ENCODE measurements around the gene ALOX12B.

ALOX12B gene

GRCh38 chr17:8131844-8132441 lies 44.4 kb upstream of the ALOX12B start:
- H3K4me2 ChIP-seq (ENCODE audit: low read length): no peak overlapping the region
- H3K9me3 ChIP-seq (ENCODE audit: low read length): no peaks in the 10 kb centered on the region
- no peaks in the 10 kb centered on the region for H3K36me3 ChIP-seq (ENCODE audit: insufficient read depth, low read length)
- no peaks in the 10 kb centered on the region for H3K9me2 ChIP-seq (ENCODE audit: low read depth, low read length)
- H3F3A ChIP-seq (ENCODE audit: insufficient read depth, low read length): peaks cover 2% of the 10 kb centered on the region
- peaks cover 4% of the 10 kb centered on the region for H3K4me1 ChIP-seq (ENCODE audit: insufficient read depth, low read length, severe bottlenecking)
- no peak for TF ChIP-seq CTCF (IDR thresholded peaks at IDR 0.05; ENCODE audit: low read length)
- no peaks in the 10 kb centered on the region for H4K20me1 ChIP-seq (ENCODE audit: insufficient read depth, low read length)
- no peaks in the 10 kb centered on the region for H3K27me3 ChIP-seq (ENCODE audit: insufficient read depth, low read length)
- H3K27ac ChIP-seq (ENCODE audit: low read depth, low read length, poor library complexity, severe bottlenecking): no peak overlapping the region
- no peaks in the 10 kb centered on the region for H3K79me2 ChIP-seq (ENCODE audit: insufficient read depth, low read length)
- no peak overlapping the region for H3K4me3 ChIP-seq (ENCODE audit: low read depth, low read length, poor library complexity, severe bottlenecking)
- no peak overlapping the region for H2AFZ ChIP-seq (ENCODE audit: low read length)
- no peak overlapping the region for H3K9ac ChIP-seq (ENCODE audit: low read length)

GRCh38 chr17:8128125-8128784 lies 40.7 kb upstream of the ALOX12B start:
- Histone ChIP-seq H3K4me2 (ENCODE audit: low read length) (no peak overlapping the region), H3K9me3 (ENCODE audit: low read length) (no peaks in the 10 kb centered on the region), H3K4me3 (ENCODE audit: low read depth, low read length, poor library complexity, severe bottlenecking) (no peak overlapping the region), H3F3A (ENCODE audit: insufficient read depth, low read length) (peaks cover 5% of the 10 kb centered on the region), H3K4me1 (ENCODE audit: insufficient read depth, low read length, severe bottlenecking) (peaks cover 30% of the 10 kb centered on the region), H3K79me2 (ENCODE audit: insufficient read depth, low read length) (no peaks in the 10 kb centered on the region), H3K27me3 (ENCODE audit: insufficient read depth, low read length) (peaks cover 6% of the 10 kb centered on the region; the same call in 1 of the 2 replicates), H3K27ac (ENCODE audit: low read depth, low read length, poor library complexity, severe bottlenecking) (no peak overlapping the region), H4K20me1 (ENCODE audit: insufficient read depth, low read length) (no peaks in the 10 kb centered on the region), H2AFZ (ENCODE audit: low read length) (no peak overlapping the region), H3K36me3 (ENCODE audit: insufficient read depth, low read length) (no peaks in the 10 kb centered on the region), H3K9me2 (ENCODE audit: low read depth, low read length) (no peaks in the 10 kb centered on the region), H3K9ac (ENCODE audit: low read length) (no peak overlapping the region)
- TF ChIP-seq EZH2 (IDR thresholded peaks at IDR 0.05; ENCODE audit: borderline replicate concordance, low read length) (no peak), CTCF (IDR thresholded peaks at IDR 0.05; ENCODE audit: low read length) (no peak)

GRCh38 chr17:8126491-8127066 lies 39.1 kb upstream of the ALOX12B start:
- Histone ChIP-seq H2AFZ (ENCODE audit: low read length) (no peak overlapping the region), H3K36me3 (ENCODE audit: insufficient read depth, low read length) (no peaks in the 10 kb centered on the region), H3K9ac (ENCODE audit: low read length) (peak overlapping the region; percentile 69), H3K9me2 (ENCODE audit: low read depth, low read length) (no peaks in the 10 kb centered on the region), H3K4me2 (ENCODE audit: low read length) (peak overlapping the region; percentile 88), H3K27me3 (ENCODE audit: insufficient read depth, low read length) (peaks cover 6% of the 10 kb centered on the region), H3F3A (ENCODE audit: insufficient read depth, low read length) (peaks cover 5% of the 10 kb centered on the region), H3K9me3 (ENCODE audit: low read length) (no peaks in the 10 kb centered on the region), H3K4me1 (ENCODE audit: insufficient read depth, low read length, severe bottlenecking) (peaks cover 43% of the 10 kb centered on the region), H3K27ac (ENCODE audit: low read depth, low read length, poor library complexity, severe bottlenecking) (peak overlapping the region; percentile 53), H3K79me2 (ENCODE audit: insufficient read depth, low read length) (no peaks in the 10 kb centered on the region), H3K4me3 (ENCODE audit: low read depth, low read length, poor library complexity, severe bottlenecking) (peak overlapping the region; percentile 98), H4K20me1 (ENCODE audit: insufficient read depth, low read length) (no peaks in the 10 kb centered on the region)
- TF ChIP-seq EZH2 (IDR thresholded peaks at IDR 0.05; ENCODE audit: borderline replicate concordance, low read length) (no peak), CTCF (IDR thresholded peaks at IDR 0.05; ENCODE audit: low read length) (no peak)

Measured in OCI-LY1 (cell line).